HG02588 (cell line): ENCODE measurements around the gene SGMS2.
"Not testable (repeated sequence)": the region's sequence is repeated elsewhere in the genome, so short reads cannot be mapped to it uniquely, and the experiment has no call there.

ENCODE experiments used
- ATAC-seq: cut with Tn5 transposase; IDR thresholded peaks from one replicate; pipeline ENCODE4 v1.9.1; 2021; ENCODE audit warnings: mild to moderate bottlenecking, moderate library complexity; ENCODE audit not compliant: unreplicated experiment

The SGMS2 gene

DNA sequence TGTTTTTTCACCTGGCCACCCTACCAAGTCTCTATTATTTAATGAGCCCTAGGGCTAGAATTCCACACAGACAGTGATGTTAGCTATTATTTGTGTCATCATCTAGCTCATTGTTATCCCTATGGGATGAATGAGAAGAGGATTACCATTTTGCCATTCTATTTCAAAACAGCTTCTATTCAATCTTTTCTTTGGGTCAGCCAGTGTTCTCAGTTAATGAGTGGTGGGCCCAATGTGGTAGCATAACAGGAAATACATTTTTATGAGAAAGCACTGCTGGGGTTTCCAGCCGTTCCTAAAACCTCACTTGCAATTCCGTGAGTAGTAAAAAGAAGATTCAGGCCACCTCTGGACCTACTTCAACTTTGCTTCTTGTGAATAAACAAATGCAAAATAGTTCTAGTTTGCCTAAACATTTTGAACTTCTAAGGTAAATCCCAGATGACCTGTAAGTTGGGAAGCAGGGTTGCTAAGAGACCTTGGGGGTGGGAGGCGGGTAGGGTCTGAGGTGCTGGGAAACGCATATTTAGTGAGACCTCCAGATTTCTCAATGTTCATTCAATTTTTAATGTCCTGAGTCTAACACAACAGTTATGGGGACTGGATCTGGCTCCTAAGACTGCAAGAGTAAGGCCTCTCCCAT lies 81.8 kb downstream of the SGMS2 start:
- no peak for ATAC-seq

DNA sequence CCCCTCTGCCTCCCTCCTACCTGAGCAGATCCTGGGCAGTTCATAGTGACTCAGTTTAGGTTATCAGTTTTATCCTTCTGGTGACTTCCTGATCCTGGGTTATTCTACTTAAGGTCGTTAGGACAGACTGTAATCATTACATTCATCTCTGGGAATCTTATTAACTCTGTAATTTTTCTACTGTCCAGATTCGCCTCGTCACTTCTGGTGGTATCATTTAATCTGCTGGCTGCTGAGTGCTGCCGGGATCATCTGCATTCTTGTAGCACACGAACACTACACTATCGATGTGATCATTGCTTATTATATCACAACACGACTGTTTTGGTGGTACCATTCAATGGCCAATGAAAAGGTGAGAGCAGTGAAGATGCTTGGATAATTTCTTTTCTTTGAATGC lies 83.6 kb downstream of the SGMS2 start:
- no peak for ATAC-seq

DNA sequence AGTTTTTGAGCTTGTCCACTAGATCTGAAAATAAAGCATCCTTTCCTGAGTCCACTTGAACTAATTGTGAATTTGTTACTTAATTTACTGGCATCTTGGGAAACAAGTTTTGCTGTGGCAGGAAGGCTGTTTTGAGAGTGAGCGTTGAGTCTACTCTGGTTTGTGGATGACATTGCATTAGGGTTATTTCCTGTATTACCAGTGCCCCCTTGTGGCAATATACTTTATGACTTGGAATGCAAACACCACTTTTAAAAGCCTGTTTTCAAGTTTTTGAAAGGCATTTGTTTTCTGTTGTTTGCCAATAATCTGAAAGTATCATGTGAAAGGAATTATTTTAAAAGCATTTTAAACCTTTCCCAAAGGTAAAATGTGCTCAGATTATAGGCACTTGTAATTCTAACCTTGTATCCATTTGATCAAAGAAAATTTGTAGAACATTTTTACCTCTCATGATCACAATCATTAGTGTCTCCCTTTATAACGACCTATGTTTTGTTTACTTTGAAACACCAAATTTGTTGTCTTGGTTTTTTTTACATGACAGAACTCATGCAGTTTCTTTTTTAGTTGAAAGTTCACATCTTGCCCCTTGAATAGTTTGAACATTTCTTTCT lies 88.7 kb downstream of the SGMS2 start:
- no peak for ATAC-seq

DNA sequence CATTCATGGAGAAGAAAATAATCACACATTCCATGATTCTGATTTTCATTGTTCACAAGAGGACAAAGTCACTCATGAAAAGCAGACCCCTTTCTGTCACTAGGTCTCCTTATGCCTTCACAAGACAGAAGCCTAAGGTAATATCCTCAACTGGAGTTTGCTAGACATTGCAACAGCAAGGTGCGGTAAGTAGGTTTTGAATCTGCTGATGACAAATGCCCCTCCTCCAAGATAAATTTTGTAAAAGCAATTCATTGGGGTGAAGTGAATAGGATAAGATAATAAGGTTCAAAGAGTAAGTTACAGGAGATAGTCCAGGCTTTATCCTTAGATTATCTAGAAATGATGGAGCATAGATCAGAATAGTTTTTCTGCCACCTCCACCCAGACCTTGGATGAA lies 90.5 kb downstream of the SGMS2 start:
- no peak for ATAC-seq

DNA sequence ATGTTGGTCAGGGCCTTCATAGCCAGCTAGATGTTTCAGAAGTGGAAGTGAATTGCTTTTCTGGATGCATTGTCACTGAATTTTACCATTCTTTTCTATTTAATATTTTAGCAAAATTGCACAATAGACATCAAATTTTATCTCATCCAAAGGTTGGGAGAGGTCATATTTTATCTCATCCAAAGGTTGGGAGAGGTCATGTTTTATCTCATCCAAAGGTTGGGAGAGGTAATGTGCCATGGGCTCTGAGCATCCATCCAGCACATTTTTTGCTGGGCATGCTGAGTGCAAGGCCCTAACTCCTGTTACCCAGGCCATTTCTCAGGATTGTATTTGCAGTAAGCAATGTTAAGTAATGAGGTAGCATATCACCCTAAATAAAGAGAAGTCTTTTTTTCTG lies 91.9 kb downstream of the SGMS2 start:
- no peak for ATAC-seq

DNA sequence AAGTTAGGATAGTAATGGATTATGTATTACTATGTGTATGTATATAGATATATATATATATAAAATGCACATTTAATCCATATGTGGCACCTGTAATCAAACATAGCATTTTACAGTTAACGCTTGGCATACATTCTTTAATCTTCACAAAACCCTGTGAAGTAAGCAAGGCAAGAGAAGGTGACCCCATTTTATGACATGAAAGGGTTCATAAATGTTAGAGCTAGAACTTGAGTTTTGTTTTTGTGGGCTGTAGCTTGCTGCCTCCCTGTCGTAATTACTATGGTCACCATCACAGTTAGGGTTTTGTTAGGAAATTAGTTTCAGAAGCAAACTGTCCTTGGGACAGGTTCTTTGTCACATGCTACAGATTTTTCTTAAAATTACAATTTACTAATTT lies 92.8 kb downstream of the SGMS2 start:
- ATAC-seq: no peak

DNA sequence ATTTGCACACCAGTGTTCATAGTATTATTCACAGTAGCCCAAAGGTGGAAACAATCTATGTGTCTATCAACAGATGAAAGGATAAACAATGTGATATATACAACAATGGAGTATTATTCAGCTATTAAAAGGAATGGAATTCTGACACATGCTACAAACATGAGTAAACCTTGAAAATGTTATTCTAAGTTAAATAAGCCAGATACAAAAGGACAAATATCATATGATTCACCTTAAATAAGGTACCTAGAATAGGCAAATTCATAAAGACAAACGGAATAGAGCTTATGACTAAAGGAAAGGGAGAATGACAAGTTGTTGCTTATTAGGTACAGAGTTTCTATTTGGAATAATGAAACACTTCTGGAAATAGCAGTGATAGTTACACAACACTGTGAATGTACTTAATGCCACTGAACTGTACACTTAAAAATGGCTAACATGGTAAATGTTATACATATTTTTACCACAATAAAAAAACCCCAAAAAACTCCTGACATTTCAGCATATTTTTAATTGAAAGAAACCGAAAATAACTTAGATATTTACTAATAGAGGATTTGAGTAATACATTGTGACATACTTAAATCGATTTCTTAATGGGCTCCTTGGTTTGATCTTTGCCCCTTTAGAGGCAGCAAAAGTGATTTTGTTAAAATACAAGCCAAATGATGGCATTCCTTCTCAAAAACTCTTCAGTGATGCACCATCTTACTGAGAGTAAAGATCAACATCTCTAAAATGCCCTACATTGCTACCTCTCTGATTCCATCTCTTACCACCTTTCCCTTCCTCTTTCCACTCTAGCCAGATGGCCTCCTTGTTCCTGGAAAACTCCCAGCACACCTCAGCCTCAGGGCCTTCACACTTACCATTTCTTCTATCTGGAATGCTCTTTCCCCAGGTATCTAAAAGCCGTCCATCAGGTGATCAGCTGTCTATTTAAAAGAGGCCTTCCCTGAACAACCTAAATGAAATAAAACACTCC lies 98.0 kb downstream of the SGMS2 start:
- no peak for ATAC-seq

DNA sequence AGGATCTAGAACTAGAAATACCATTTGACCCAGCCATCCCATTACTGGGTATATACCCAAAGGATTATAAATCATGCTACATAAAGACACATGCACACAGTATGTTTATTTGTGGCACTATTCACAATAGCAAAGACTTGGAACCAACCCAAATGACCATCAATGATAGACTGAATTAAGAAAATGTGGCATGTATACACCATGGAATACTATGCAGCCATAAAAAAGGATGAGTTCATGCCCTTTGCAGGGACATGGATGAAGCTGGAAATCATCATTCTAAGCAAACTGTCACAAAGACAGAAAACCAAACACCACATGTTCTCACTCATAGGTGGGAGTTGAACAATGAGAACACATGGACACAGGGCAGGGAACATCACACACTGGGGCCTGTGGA lies 101.0 kb downstream of the SGMS2 start:
- not testable (repeated sequence) for ATAC-seq

DNA sequence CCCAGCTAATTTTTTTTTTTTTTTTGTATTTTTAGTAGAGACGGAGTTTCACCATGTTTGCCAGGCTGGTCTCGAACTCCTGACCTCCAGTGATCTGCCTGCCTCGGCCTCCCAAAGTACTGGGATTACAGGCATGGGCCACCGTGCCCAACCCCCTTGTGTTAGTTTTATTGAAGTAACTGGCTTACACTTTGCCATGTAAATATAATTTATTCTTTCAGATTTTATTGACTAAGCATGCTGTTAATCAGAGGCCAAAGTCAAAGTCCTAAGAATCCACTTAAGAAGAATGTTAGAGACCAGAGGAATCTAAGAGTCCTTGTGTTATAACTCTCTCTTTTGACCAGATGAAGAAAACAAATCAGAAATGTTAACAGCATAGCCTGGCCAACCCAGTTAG lies 102.1 kb downstream of the SGMS2 start:
- ATAC-seq: not testable (repeated sequence)

DNA sequence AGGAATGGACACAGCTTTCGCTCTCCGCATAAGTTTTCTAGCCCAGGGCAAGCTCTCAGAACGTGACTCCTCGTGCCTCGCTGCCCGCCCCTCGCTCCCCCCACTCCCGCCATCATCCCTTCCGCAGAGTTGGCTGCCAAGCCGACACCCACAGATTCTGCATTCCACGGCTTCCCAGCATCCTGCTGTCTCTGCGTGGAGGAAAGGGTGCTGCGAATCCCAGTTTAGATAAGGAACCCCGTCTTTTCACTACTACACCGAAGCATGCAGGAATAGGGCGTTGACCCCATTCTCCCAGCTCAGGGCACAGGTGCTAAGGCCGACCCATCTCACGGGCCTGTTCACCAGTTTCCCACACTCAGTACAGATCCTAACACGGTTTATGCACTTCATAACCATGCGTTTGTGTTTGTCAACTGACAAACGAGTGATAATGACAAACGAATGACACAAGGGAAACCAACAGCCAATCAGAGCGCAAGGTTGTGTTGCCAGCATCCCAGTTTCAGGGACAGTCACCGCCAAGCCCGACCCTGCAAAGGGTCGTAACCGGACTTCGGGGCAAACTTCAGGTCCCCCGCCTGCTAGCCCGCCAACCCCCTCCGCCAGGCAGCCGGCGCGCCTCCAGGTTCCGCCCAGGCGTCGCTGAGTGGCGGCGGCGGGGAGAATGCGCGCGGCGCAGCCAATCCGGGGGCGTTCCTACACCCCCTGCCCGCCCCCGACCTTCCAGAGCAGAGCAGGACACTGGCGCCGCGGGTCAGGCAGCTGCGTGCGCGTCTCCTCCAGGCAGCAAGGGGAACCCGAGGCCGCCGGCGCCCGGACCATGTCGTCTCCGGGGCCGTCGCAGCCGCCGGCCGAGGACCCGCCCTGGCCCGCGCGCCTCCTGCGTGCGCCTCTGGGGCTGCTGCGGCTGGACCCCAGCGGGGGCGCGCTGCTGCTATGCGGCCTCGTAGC lies 106.4 kb downstream of the SGMS2 start, which contains the start of gene CYP2U1:
CYP2U1 (plus strand) TSS at position 729 of the 954 bp plus-strand sequence; CDS start at position 824, 95 bp downstream.
- ATAC-seq: peak; percentile 96

DNA sequence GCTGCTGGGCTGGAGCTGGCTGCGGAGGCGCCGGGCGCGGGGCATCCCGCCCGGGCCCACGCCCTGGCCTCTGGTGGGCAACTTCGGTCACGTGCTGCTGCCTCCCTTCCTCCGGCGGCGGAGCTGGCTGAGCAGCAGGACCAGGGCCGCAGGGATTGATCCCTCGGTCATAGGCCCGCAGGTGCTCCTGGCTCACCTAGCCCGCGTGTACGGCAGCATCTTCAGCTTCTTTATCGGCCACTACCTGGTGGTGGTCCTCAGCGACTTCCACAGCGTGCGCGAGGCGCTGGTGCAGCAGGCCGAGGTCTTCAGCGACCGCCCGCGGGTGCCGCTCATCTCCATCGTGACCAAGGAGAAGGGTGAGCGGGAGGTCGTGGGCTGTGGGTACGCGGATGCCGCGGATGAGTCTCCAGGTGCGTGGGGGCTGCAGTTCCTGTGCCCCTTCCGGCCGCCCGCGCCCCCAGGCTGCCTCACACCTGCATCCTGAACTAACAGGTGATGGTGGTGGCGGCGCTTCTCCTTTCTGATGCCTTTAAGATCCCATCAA lies 107.1 kb downstream of the SGMS2 start:
- peak; percentile 20 for ATAC-seq

DNA sequence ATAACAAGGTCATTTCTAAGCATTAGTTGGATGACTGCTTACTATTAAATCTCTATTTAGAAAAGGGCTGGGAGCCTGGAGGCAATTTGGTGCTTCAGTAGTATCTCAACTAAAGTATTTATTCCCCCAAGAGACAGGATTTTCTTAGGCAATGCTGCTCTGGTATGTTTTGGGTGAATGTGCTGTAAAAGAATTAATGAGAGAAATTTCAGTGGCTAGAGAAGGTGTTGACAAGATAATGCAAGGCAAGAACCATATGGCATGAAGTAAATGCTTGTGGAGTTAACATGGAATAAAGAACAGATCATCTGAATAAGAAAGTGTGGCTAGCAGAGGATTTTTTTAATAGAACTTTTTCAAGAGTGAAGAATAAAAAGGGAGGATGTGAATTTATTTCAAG lies 110.5 kb downstream of the SGMS2 start:
- no peak for ATAC-seq

DNA sequence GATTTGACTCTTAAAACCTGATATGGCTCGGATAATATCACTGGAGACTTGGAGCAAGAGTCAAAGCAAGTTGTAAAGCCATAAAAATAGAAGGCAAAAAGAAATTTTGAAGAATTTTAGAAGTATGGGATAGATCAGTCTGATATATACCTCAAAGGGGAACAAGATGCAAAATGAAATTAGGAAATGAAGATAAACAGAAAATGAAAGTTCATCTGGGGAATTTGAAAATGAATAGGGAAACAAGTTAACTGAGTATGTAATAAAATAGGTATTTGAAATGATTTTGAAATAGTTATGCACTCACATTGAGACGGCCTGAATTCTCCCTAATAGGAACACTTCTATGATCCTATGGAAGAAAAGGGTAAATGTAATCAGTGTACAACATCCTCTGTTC lies 112.3 kb downstream of the SGMS2 start:
- no peak for ATAC-seq

DNA sequence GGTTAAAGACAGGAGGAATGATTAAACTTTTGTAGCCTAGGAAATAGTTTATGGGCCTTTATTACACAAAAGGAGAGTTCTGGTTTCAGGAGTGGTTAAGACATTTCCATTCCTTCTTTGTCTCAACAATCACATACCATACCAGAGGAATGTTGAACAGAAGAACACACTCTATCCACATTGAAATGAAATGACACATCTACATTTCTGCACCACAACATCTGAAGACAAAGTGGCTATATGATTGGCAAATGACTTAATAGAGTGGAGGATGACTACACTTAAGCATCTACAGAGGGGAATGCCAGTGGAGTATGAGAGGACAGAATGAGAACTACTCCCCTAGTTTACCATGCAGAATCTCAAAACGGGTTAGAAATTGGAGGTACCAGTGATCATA lies 114.6 kb downstream of the SGMS2 start:
- ATAC-seq: no peak

DNA sequence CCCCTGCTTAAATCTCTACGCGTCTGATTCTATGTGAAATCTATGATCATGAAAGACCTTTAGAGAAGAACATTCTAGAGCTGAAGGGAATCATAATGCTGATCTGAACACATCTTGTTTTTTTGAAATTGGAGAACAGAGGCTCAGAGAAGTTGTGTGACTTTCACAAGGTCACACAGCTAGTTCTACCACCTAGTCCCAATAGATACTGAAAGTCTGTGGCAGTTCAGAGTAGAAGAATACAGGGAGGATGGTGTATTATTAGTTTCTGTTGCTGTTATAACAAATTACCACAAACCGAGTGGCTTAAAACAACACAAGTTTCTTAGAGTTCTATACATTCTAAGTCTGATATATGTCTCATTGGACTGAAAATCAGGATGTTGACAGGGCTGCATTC lies 121.1 kb downstream of the SGMS2 start:
- no peak for ATAC-seq

DNA sequence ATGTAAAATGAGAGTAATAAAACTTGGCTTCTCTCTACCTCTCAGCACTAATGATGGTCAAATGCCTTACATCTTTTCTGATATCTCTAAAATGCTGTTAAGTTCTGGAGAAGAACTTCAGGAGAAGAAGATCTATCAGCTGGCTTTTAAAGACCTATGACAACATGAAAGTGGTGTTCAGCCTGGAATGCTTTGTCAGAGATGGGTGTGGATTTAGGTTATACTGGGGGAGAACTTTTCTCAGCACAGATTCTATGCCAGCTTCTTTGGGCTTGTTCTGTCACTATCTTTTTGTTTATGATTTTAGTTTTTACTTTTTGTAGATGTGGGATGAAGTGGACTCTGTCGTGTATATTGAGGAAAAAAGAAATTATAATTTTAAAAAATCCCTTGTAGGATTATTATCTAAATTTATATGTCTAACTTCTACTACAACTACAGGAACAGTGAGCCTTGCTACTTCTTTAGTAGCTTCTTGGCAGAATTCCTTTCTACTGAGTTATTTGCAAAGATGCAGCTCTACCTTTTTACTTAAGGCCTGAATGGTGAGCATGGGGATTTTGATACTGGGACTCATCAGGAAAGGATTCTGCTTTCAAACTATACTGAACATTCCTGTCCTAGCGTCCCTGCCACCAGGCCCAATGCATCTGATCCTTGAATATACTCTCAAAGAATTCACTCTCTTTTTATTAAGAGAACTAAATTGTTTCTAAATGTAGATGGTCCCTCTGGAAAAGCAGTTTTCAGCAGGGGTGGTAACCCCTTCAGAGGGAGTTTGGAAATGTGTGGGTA lies 126.2 kb downstream of the SGMS2 start:
- ATAC-seq: no peak

DNA sequence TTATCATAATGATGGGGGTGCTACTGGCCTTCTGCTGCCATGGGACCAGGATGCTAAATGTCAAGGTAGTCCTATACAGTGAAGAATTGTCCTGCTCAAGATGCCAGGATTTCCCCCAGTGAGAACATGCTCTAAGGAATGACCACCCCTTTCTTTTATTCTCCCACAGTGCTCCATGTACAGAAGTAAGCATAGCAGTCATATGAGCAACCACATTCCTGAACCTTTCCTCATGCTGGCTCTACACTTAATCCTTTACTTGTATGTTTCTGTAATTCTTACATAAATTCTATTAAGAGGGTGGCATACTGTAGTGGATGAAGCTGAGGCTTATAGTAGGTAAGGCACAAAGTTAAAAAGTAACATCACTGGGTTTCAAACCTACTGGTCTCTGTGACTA lies 126.8 kb downstream of the SGMS2 start:
- no peak for ATAC-seq

DNA sequence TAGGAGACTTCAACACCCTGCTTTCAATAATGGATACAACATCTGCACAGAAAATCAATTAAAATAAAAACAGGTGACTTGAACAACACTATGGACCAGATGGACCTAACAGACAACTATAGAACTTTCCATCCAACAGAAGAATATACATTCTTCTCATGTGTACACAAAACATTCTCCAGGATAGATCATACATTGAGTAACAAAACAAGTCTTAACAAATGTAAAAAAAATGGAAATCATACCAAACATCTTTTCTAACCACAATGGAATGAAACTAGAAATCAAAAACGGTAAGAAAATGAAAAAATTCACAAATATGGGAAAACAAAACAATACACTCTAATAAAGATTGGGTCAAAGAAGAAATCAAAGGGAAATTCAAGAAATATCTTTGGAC lies 131.3 kb downstream of the SGMS2 start:
- no peak for ATAC-seq
